CD14-positive monocyte (primary cell): Measurements from ENCODE around the gene TRPV4. TPM values are rescaled to one million over a fixed set of nuclear protein-coding genes. Genes with fewer than 3 reads are reported as not detected.

Source experiments
- DNase-seq, 3 donors: peaks; one replicate each; pipeline ENCODE4 v3.0.0-alpha.2; 2011 to 2022
- H2AFZ ChIP-seq: 2 replicates; pipeline ENCODE4 v1.6.0; 2012; ENCODE audit warnings: mild to moderate bottlenecking, low read depth, low read length, inconsistent platforms; ENCODE audit not compliant: insufficient read depth, poor library complexity, severe bottlenecking
- H3K27ac ChIP-seq, 2 donors: 1 replicate in 1 of 2; 2 replicates in 1 of 2; pipeline ENCODE4 v1.5.1; 2012 to 2013; ENCODE audit warnings: low read length in 2 of 2, control low read depth in 1 of 2, inconsistent platforms in 1 of 2, low read depth in 1 of 2, mild to moderate bottlenecking in 1 of 2
- H3K27me3 ChIP-seq, 2 donors: one replicate each; pipeline versions ENCODE4 v1.6.0 to v1.6.1; 2011 to 2013; ENCODE audit warnings: low read length in 2 of 2; ENCODE audit not compliant: control insufficient read depth in 2 of 2, insufficient read depth in 2 of 2
- H3K36me3 ChIP-seq, 2 donors: replicated peaks in 1 of 2; 1 replicate in 1 of 2; 2 replicates in 1 of 2; pipeline versions ENCODE4 v1.5.1 to v1.6.1; 2012 to 2013; ENCODE audit warnings: low read length in 2 of 2, control low read depth in 1 of 2, inconsistent platforms in 1 of 2, mild to moderate bottlenecking in 1 of 2; ENCODE audit not compliant: insufficient read depth in 2 of 2, control insufficient read depth in 1 of 2
- H3K4me1 ChIP-seq, 2 donors: 1 replicate in 1 of 2; 2 replicates in 1 of 2; pipeline versions ENCODE4 v1.5.1 to v1.6.1; 2012 to 2013; ENCODE audit warnings: low read length in 2 of 2, control low read depth in 1 of 2, inconsistent platforms in 1 of 2, mild to moderate bottlenecking in 1 of 2, moderate library complexity in 1 of 2; ENCODE audit not compliant: insufficient read depth in 2 of 2, control insufficient read depth in 1 of 2
- H3K4me2 ChIP-seq: replicated peaks from 2 replicates; pipeline ENCODE3; 2012; ENCODE audit warnings: low read length, moderate library complexity, mild to moderate bottlenecking; ENCODE audit not compliant: poor library complexity, severe bottlenecking; ENCODE audit errors: extremely low read depth
- H3K4me3 ChIP-seq, 3 experiments: fragments of 200-600 bp in 1 of 3; sonication (generic) in 1 of 3; replicated peaks in 1 of 3; 1 replicate in 2 of 3; 2 replicates in 1 of 3; pipeline ENCODE4 v1.5.1; 2011 to 2013; ENCODE audit warnings: low read length in 3 of 3, mild to moderate bottlenecking in 3 of 3, control low read depth in 2 of 3, low read depth in 2 of 3, inconsistent platforms in 1 of 3, moderate library complexity in 1 of 3
- H3K79me2 ChIP-seq: 2 replicates; pipeline ENCODE4 v1.6.0; 2012; ENCODE audit warnings: mild to moderate bottlenecking, control low read depth, inconsistent platforms, low read length, moderate library complexity; ENCODE audit not compliant: insufficient read depth
- H3K9ac ChIP-seq: 2 replicates; pipeline ENCODE4 v1.6.0; 2017; ENCODE audit warnings: low read length, mild to moderate bottlenecking; ENCODE audit not compliant: insufficient read depth, poor library complexity, severe bottlenecking
- H3K9me3 ChIP-seq, 2 donors: replicated peaks in 1 of 2; 1 replicate in 1 of 2; 2 replicates in 1 of 2; pipeline versions ENCODE4 v1.5.1 to v1.6.1; 2012 to 2013; ENCODE audit warnings: low read length in 2 of 2, control low read depth in 1 of 2; ENCODE audit not compliant: control insufficient read depth in 1 of 2, insufficient read depth in 1 of 2
- H4K20me1 ChIP-seq: 2 replicates; pipeline ENCODE4 v1.6.0; 2012; ENCODE audit warnings: mild to moderate bottlenecking, low read length, control low read depth, moderate library complexity; ENCODE audit not compliant: insufficient read depth
- H3K27ac Mint-ChIP-seq, 7 donors: one replicate each; pipeline ENCODE4 v1.8.0; 2020; ENCODE audit warnings: mild to moderate bottlenecking in 7 of 7, mixed read lengths in 7 of 7, moderate library complexity in 6 of 7, inconsistent platforms in 2 of 7
- H3K27me3 Mint-ChIP-seq, 3 donors: one replicate each; pipeline ENCODE4 v1.8.0; 2021 to 2022; ENCODE audit warnings: low read depth in 3 of 3, mild to moderate bottlenecking in 3 of 3, mixed read lengths in 3 of 3, moderate library complexity in 3 of 3, inconsistent platforms in 1 of 3
- H3K36me3 Mint-ChIP-seq, 2 donors: one replicate each; pipeline ENCODE4 v1.8.0; 2020; ENCODE audit warnings: mixed read lengths in 2 of 2, inconsistent platforms in 1 of 2, mild to moderate bottlenecking in 1 of 2
- H3K4me1 Mint-ChIP-seq: one replicate; pipeline ENCODE4 v1.8.0; 2020; ENCODE audit warnings: mild to moderate bottlenecking, mixed read lengths
- H3K4me3 Mint-ChIP-seq, 2 donors: one replicate each; pipeline ENCODE4 v1.8.0; 2020; ENCODE audit warnings: mild to moderate bottlenecking in 2 of 2, mixed read lengths in 2 of 2, moderate library complexity in 1 of 2
- H3K9me3 Mint-ChIP-seq, 7 donors: one replicate each; pipeline ENCODE4 v1.8.0; 2020 to 2022; ENCODE audit warnings: mixed read lengths in 7 of 7, mild to moderate bottlenecking in 6 of 7, moderate library complexity in 6 of 7, inconsistent platforms in 2 of 7
- CTCF ChIP-seq: fragments of 200-600 bp; IDR thresholded peaks from one replicate; pipeline ENCODE4 v1.8.0; 2022; ENCODE audit warnings: antibody characterized with exemption, mild to moderate bottlenecking
- WGBS: methylation state at CpG from one replicate; pipeline ENCODE4 v1.1.5; 2013; ENCODE audit warnings: missing lambda C conversion rate; ENCODE audit not compliant: insufficient coverage; 5-methylcytosine and 5-hydroxymethylcytosine counted together
- intact Hi-C, 2 donors: fragments of 100-400 bp; cut with micrococcal nuclease; formaldehyde crosslinking; loops; one replicate each; pipeline versions ENCODE4 v1.15.0 to v1.15.1; 2023
- polyA plus RNA-seq, 3 donors: library from polyadenylated mRNA; depleted of rRNA in 1 of 3; unstranded in 2 of 3; stranded (reverse) in 1 of 3; fragments of 300-500 nt in 2 of 3; fragments of >200 nt in 1 of 3; fragmentation: Illumina TruSeq in 2 of 3; gene quantifications; 1 replicate in 2 of 3; 2 replicates in 1 of 3; pipeline ENCODE4 v1.2.3, GENCODE V29; 2012 to 2021

Gene TRPV4
- polyA plus RNA-seq, 3 donors: 0.64 to 3.1 (median 2.0) TPM

GRCh38 chr12:109836916-109837315, 3.7 kb upstream of the TRPV4 start:
- TF ChIP-seq CTCF: no peak
- WGBS: no CpG with 5 or more reads among the region's 3 CpGs
- H3K4me3 Mint-ChIP-seq: no peak overlapping the region
- H3K4me3 ChIP-seq: no peak overlapping the region
- peaks cover 20 to 40% (median 25%) of the 10 kb centered on the region in 3 donors for H3K27me3 Mint-ChIP-seq
- H3K4me1 ChIP-seq: peaks cover 34 to 69% of the 10 kb centered on the region in 2 donors
- no peak overlapping the region for H3K9ac ChIP-seq
- no peak for DNase-seq
- H3K27ac ChIP-seq: no peak overlapping the region
- no peaks in the 10 kb centered on the region for H3K36me3 ChIP-seq
- H2AFZ ChIP-seq: no peak overlapping the region
- intact Hi-C loops: no loop called here
- peaks cover 2 to 8% of the 10 kb centered on the region in 2 donors for H3K36me3 Mint-ChIP-seq
- peaks cover 67% of the 10 kb centered on the region for H3K4me1 Mint-ChIP-seq
- peaks cover 0 to 23% of the 10 kb centered on the region in 2 donors for H3K27me3 ChIP-seq
- H4K20me1 ChIP-seq: no peaks in the 10 kb centered on the region
- H3K9me3 Mint-ChIP-seq: peaks cover 0 to 5% (median 2%) of the 10 kb centered on the region in 7 donors
- H3K4me2 ChIP-seq: no peak overlapping the region
- H3K79me2 ChIP-seq: no peaks in the 10 kb centered on the region
- H3K9me3 ChIP-seq: no peaks in the 10 kb centered on the region
- H3K27ac Mint-ChIP-seq: peak overlapping the region in 1 of 7 donors; percentile 32

GRCh38 chr12:109835827-109836226, 2.6 kb upstream of the TRPV4 start:
- peaks cover 20 to 44% (median 32%) of the 10 kb centered on the region in 3 donors for H3K27me3 Mint-ChIP-seq
- H3K4me1 ChIP-seq: peaks cover 37 to 72% of the 10 kb centered on the region in 2 donors
- H3K36me3 ChIP-seq: no peaks in the 10 kb centered on the region
- no peaks in the 10 kb centered on the region for H4K20me1 ChIP-seq
- WGBS: 100% methylated on average over 2 of the region's 4 CpGs
- no peak overlapping the region for H3K27ac ChIP-seq
- intact Hi-C loops: no loop called here
- H3K4me3 ChIP-seq: no peak overlapping the region
- H3K36me3 Mint-ChIP-seq: peaks cover 11 to 17% of the 10 kb centered on the region in 2 donors
- H3K4me3 Mint-ChIP-seq: peak overlapping the region in 1 of 2 donors; percentile 42
- no peak for TF ChIP-seq CTCF
- no peak overlapping the region for H3K9ac ChIP-seq
- H3K4me1 Mint-ChIP-seq: peaks cover 70% of the 10 kb centered on the region
- no peak overlapping the region for H3K4me2 ChIP-seq
- H3K9me3 ChIP-seq: no peaks in the 10 kb centered on the region
- H3K27me3 ChIP-seq: peaks cover 0 to 23% of the 10 kb centered on the region in 2 donors
- peaks cover 0 to 5% (median 2%) of the 10 kb centered on the region in 7 donors for H3K9me3 Mint-ChIP-seq
- H3K27ac Mint-ChIP-seq: no peak overlapping the region
- H3K79me2 ChIP-seq: no peaks in the 10 kb centered on the region
- DNase-seq: no peak
- H2AFZ ChIP-seq: no peak overlapping the region
